ENCODE results near the gene BDH1.

DNA sequence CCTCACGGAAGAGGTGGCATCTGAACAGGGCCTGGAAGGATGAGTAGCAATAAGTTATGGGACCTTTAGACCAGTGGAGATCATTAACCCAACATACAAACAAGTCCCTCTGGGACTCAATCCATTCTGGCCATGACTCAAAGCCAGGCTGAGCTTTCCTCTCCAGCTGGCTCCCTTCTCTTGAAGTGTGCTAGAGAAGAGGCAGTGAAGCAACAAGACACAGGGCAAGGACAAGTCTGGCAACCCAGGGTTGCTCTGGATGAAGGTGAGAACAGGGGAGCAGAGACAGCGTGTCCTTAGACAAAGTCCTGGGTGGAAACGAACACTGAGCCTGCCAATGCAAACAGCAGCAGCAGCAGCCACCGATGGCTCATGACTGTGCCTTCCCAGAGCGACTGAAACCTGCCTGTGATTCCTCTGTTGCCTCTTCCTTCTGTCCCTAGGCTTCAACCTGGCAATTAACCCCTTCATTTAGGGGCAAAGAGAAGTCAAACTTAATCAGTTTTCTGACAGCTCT lies 86.8 kb downstream of the BDH1 start:
- TF ChIP-seq, protein P1, sequence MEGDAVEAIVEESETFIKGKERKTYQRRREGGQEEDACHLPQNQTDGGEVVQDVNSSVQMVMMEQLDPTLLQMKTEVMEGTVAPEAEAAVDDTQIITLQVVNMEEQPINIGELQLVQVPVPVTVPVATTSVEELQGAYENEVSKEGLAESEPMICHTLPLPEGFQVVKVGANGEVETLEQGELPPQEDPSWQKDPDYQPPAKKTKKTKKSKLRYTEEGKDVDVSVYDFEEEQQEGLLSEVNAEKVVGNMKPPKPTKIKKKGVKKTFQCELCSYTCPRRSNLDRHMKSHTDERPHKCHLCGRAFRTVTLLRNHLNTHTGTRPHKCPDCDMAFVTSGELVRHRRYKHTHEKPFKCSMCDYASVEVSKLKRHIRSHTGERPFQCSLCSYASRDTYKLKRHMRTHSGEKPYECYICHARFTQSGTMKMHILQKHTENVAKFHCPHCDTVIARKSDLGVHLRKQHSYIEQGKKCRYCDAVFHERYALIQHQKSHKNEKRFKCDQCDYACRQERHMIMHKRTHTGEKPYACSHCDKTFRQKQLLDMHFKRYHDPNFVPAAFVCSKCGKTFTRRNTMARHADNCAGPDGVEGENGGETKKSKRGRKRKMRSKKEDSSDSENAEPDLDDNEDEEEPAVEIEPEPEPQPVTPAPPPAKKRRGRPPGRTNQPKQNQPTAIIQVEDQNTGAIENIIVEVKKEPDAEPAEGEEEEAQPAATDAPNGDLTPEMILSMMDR (IDR thresholded peaks at IDR 0.05), result no peak
- TF ChIP-seq POLR2A (IDR thresholded peaks at IDR 0.05), result no peak

Measured in testis (tissue), 2 donors.